K562 (cell line): ENCODE data around the gene RHOV. TPM values are rescaled to one million over a fixed set of nuclear protein-coding genes. Genes with fewer than 3 reads are reported as not detected.

Experiments used
- CHCHD3 ChIP-seq: fragments of 250-450 bp; sonication (Bioruptor Pico); IDR thresholded peaks from 2 replicates; pipeline ENCODE4 v2.1.2; 2022; ENCODE audit warnings: mild to moderate bottlenecking
- FOXK1 ChIP-seq: sonication (generic); formaldehyde crosslinking; IDR thresholded peaks from 2 replicates; pipeline ENCODE4 v1.8.0; 2022; ENCODE audit warnings: missing genetic modification reagents, mild to moderate bottlenecking, borderline replicate concordance
- HDAC8 ChIP-seq: fragments of 450-650 bp; IDR thresholded peaks from 2 replicates; pipeline ENCODE4 v1.6.1; 2016; ENCODE audit warnings: mild to moderate bottlenecking, missing genetic modification characterization, moderate library complexity, missing compliant biosample characterization
- NFIX ChIP-seq: fragments of 250-450 bp; sonication (Bioruptor Pico); IDR thresholded peaks from 2 replicates; pipeline ENCODE4 v1.4.0; 2020; ENCODE audit warnings: low read depth, mild to moderate bottlenecking, moderate library complexity
- NR2C1 ChIP-seq, 2 experiments: fragments of 450-650 bp; IDR thresholded peaks; 2 replicates each; pipeline ENCODE4 v1.6.1; 2017; ENCODE audit warnings: mild to moderate bottlenecking in 2 of 2, antibody characterized with exemption in 1 of 2, inconsistent platforms in 1 of 2, missing compliant biosample characterization in 1 of 2, missing genetic modification characterization in 1 of 2
- TAF7 ChIP-seq: fragments of 450-650 bp; IDR thresholded peaks from 2 replicates; pipeline ENCODE4 v1.6.1; 2016; ENCODE audit warnings: missing genetic modification characterization, missing compliant biosample characterization
- ZBTB34 ChIP-seq: fragments of 250-450 bp; sonication (Bioruptor Pico); IDR thresholded peaks from 2 replicates; pipeline ENCODE4 v1.8.0; 2021; ENCODE audit warnings: mild to moderate bottlenecking, moderate library complexity
- ZFX ChIP-seq: sonication (generic); formaldehyde crosslinking; IDR thresholded peaks from 2 replicates; pipeline ENCODE4 v1.8.0; 2022; ENCODE audit warnings: mild to moderate bottlenecking, missing genetic modification reagents, moderate library complexity
- ZNF12 ChIP-seq: sonication (generic); formaldehyde crosslinking; IDR thresholded peaks from 2 replicates; pipeline ENCODE4 v1.4.0; 2020; ENCODE audit warnings: mild to moderate bottlenecking, missing genetic modification reagents
- ZNF124 ChIP-seq: sonication (generic); formaldehyde crosslinking; IDR thresholded peaks from 2 replicates; pipeline ENCODE4 v1.8.1; 2022; ENCODE audit warnings: missing genetic modification reagents
- ZNF253 ChIP-seq: fragments of 250-450 bp; sonication (Bioruptor Pico); conservative IDR thresholded peaks from 2 replicates; pipeline ENCODE4 v1.6.1; 2021; ENCODE audit warnings: mild to moderate bottlenecking
- polyA plus RNA-seq, 8 experiments: library from polyadenylated mRNA; depleted of rRNA in 4 of 8; stranded (reverse) in 5 of 8; unstranded in 3 of 8; fragments of >200 nt; fragmentation: Nextera tagmentation in 2 of 8; fragmentation: Illumina TruSeq in 1 of 8; extraction: Ambion mirVana in 2 of 8; extraction: Trizol in 1 of 8; gene quantifications; 2 replicates each; pipeline versions ENCODE4 v1.2.1 to v1.2.3, GENCODE V29; 2011 to 2014; ENCODE audit warnings: inconsistent platforms in 1 of 8, missing spikeins in 1 of 8
- total RNA-seq, 7 experiments: library from RNA; depleted of rRNA in 6 of 7; stranded (reverse); fragments of >200 nt in 6 of 7; fragmentation: Illumina TruSeq in 2 of 7; extraction: Trizol in 2 of 7; gene quantifications; 2 replicates each; pipeline versions ENCODE4 v1.2.1 to v1.2.3, GENCODE V29; 2011 to 2021; ENCODE audit warnings: low replicate concordance in 1 of 7
- TF ChIP-seq, protein P1 (sequence below), 2 experiments: IDR thresholded peaks; 2 replicates each; pipeline ENCODE4 v1.6.1; 2011; ENCODE audit warnings: borderline replicate concordance in 1 of 2, control low read depth in 1 of 2, low read depth in 1 of 2, low read length in 1 of 2, mild to moderate bottlenecking in 1 of 2, mixed read lengths in 1 of 2, moderate library complexity in 1 of 2; ENCODE audit not compliant: insufficient read depth in 1 of 2, insufficient read length in 1 of 2, poor library complexity in 1 of 2, severe bottlenecking in 1 of 2; ENCODE audit errors: extremely low read depth in 1 of 2
- TF ChIP-seq, protein P2 (sequence below): fragments of 250-450 bp; sonication (Bioruptor Pico); IDR thresholded peaks from 2 replicates; pipeline ENCODE4 v1.8.0; 2022; ENCODE audit warnings: moderate library complexity, mild to moderate bottlenecking, inconsistent platforms
- TF ChIP-seq, protein P3 (sequence below): sonication (generic); formaldehyde crosslinking; IDR thresholded peaks from 2 replicates; pipeline ENCODE4 v1.8.1; 2023; ENCODE audit warnings: mild to moderate bottlenecking, missing genetic modification reagents
- TF ChIP-seq, protein P4 (sequence below): fragments of 450-650 bp; IDR thresholded peaks from 2 replicates; pipeline ENCODE4 v1.6.1; 2017; ENCODE audit warnings: antibody characterized with exemption
- TF ChIP-seq, protein P5 (sequence below): fragments of 250-450 bp; sonication (Bioruptor Pico); IDR thresholded peaks from 2 replicates; pipeline ENCODE4 v1.9.0; 2021; ENCODE audit warnings: mild to moderate bottlenecking, inconsistent platforms

RHOV gene
- total and polyA plus RNA-seq, 9 of the 15 experiments (the other 6 are each of a cell fraction or from before 2014, with no cell fraction given) = 0.08 to 2.0 (median 1.1) TPM

DNA sequence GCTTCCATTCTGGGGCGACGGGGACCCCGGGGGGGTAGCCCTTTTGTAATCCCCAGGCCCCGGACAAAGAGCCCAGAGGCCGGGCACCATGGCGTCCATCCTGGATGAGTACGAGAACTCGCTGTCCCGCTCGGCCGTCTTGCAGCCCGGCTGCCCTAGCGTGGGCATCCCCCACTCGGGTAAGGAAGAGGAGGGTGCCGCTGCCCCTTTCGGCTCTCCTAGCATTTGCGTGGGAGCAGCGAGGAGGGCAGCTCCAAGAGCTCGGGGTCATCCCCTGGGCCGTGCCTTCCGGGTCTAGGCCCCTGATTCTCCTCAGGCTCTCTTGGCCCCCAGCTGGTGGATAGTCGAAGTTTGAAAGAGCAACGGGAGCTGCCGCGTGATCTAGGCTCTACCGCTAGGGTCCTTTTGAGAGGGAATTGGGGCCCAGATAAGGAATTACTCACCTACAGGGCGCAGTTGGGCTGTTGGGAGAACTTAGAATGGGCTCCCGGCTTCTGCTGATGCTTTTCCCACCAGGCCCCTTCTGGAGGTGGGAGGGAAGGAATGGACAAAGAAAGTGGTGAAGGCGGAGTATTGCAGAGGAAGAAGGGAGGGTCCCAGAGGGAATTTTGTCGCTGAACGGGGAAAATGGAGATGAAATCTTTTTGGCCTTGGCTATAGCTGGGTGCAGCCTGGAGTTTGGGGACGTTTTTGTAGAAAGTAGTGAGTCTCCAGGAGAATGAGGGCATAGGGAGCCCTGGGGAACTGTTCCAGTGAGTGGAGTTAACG, 20.8 kb upstream of the RHOV start (continued):
- TF ChIP-seq, protein P1, sequence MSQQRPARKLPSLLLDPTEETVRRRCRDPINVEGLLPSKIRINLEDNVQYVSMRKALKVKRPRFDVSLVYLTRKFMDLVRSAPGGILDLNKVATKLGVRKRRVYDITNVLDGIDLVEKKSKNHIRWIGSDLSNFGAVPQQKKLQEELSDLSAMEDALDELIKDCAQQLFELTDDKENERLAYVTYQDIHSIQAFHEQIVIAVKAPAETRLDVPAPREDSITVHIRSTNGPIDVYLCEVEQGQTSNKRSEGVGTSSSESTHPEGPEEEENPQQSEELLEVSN (IDR thresholded peaks at IDR 0.05; ENCODE audit: borderline replicate concordance in 1 of 2, extremely low read depth in 1 of 2, insufficient read depth in 1 of 2, insufficient read length in 1 of 2, low read depth in 1 of 2, low read length in 1 of 2, poor library complexity in 1 of 2, severe bottlenecking in 1 of 2) = peak; percentile 71 to 96
- TF ChIP-seq ZNF12 (no peak), ZFX (CRISPR knock-in tag) (peak; percentile 65), HDAC8 (tag) (0 out of 2 replicates have a peak, but pooled peaks have one; percentile 58), FOXK1 (CRISPR knock-in tag) (0 out of 2 replicates have a peak, but pooled peaks have one; percentile 47), CHCHD3 (CRISPR knock-in tag) (no peak), ZNF124 (CRISPR knock-in tag) (no peak), ZNF253 (CRISPR knock-in tag) (no peak), TAF7 (tag) (no peak), ZBTB34 (CRISPR knock-in tag) (no peak), NFIX (CRISPR knock-in tag) (no peak), NR2C1 (IDR thresholded peaks at IDR 0.05) (no peak), NR2C1 (tag; IDR thresholded peaks at IDR 0.05) (no peak)
- TF ChIP-seq, protein P2, sequence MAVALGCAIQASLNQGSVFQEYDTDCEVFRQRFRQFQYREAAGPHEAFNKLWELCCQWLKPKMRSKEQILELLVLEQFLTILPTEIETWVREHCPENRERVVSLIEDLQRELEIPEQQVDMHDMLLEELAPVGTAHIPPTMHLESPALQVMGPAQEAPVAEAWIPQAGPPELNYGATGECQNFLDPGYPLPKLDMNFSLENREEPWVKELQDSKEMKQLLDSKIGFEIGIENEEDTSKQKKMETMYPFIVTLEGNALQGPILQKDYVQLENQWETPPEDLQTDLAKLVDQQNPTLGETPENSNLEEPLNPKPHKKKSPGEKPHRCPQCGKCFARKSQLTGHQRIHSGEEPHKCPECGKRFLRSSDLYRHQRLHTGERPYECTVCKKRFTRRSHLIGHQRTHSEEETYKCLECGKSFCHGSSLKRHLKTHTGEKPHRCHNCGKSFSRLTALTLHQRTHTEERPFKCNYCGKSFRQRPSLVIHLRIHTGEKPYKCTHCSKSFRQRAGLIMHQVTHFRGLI (CRISPR knock-in tag) = no peak
- TF ChIP-seq, protein P3, sequence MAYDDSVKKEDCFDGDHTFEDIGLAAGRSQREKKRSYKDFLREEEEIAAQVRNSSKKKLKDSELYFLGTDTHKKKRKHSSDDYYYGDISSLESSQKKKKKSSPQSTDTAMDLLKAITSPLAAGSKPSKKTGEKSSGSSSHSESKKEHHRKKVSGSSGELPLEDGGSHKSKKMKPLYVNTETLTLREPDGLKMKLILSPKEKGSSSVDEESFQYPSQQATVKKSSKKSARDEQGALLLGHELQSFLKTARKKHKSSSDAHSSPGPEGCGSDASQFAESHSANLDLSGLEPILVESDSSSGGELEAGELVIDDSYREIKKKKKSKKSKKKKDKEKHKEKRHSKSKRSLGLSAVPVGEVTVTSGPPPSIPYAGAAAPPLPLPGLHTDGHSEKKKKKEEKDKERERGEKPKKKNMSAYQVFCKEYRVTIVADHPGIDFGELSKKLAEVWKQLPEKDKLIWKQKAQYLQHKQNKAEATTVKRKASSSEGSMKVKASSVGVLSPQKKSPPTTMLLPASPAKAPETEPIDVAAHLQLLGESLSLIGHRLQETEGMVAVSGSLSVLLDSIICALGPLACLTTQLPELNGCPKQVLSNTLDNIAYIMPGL (CRISPR knock-in tag) = peak; percentile 63
- TF ChIP-seq, protein P4, sequence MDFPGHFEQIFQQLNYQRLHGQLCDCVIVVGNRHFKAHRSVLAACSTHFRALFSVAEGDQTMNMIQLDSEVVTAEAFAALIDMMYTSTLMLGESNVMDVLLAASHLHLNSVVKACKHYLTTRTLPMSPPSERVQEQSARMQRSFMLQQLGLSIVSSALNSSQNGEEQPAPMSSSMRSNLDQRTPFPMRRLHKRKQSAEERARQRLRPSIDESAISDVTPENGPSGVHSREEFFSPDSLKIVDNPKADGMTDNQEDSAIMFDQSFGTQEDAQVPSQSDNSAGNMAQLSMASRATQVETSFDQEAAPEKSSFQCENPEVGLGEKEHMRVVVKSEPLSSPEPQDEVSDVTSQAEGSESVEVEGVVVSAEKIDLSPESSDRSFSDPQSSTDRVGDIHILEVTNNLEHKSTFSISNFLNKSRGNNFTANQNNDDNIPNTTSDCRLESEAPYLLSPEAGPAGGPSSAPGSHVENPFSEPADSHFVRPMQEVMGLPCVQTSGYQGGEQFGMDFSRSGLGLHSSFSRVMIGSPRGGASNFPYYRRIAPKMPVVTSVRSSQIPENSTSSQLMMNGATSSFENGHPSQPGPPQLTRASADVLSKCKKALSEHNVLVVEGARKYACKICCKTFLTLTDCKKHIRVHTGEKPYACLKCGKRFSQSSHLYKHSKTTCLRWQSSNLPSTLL = no peak
- TF ChIP-seq, protein P5, sequence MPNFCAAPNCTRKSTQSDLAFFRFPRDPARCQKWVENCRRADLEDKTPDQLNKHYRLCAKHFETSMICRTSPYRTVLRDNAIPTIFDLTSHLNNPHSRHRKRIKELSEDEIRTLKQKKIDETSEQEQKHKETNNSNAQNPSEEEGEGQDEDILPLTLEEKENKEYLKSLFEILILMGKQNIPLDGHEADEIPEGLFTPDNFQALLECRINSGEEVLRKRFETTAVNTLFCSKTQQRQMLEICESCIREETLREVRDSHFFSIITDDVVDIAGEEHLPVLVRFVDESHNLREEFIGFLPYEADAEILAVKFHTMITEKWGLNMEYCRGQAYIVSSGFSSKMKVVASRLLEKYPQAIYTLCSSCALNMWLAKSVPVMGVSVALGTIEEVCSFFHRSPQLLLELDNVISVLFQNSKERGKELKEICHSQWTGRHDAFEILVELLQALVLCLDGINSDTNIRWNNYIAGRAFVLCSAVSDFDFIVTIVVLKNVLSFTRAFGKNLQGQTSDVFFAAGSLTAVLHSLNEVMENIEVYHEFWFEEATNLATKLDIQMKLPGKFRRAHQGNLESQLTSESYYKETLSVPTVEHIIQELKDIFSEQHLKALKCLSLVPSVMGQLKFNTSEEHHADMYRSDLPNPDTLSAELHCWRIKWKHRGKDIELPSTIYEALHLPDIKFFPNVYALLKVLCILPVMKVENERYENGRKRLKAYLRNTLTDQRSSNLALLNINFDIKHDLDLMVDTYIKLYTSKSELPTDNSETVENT = no peak
